RWPE1 (cell line): ENCODE measurements around the gene ZNF235.
"Not testable (repeated sequence)": the region's sequence is repeated elsewhere in the genome, so short reads cannot be mapped to it uniquely, and the experiment has no call there.

Experiments used
- CTCF ChIA-PET: fragments of 350-600 bp; sonication (Branson Sonifier 250); formaldehyde crosslinking; extraction: SDS; loops from one replicate; lab custom pipeline; 2021; lab: Yijun Ruan, JAX
- POLR2A ChIA-PET: fragments of 400-600 bp; formaldehyde crosslinking; extraction: SDS; loops from one replicate; lab custom pipeline; 2020; ENCODE audit warnings: antibody characterized with exemption; ENCODE audit not compliant: low non-redundant PET; lab: Yijun Ruan, JAX
- DNase-seq: peaks from one replicate; pipeline ENCODE4 v3.0.0; 2012; ENCODE audit warnings: low spot score
- H3K27ac ChIP-seq: fragments of 450-650 bp; 2 replicates; pipeline ENCODE4 v1.5.1; 2017
- TF ChIP-seq, protein P1 (sequence below): fragments of 450-650 bp; conservative IDR thresholded peaks from 2 replicates; pipeline ENCODE4 v1.5.1; 2017; ENCODE audit warnings: low read depth, mild to moderate bottlenecking

The ZNF235 gene

GRCh38 chr19:44304659-44305193, at the start of gene ZNF235:
ZNF235 (minus strand) TSS chr19:44305025; CDS start chr19:44303404, 1,621 bp downstream.
- CTCF ChIA-PET = interaction anchor here (0.7 kb wide), 1 partner anchor 1494 kb away, joined by 3 read pairs; no protein-coding TSS in a partner anchor
- TF ChIP-seq, protein P1, sequence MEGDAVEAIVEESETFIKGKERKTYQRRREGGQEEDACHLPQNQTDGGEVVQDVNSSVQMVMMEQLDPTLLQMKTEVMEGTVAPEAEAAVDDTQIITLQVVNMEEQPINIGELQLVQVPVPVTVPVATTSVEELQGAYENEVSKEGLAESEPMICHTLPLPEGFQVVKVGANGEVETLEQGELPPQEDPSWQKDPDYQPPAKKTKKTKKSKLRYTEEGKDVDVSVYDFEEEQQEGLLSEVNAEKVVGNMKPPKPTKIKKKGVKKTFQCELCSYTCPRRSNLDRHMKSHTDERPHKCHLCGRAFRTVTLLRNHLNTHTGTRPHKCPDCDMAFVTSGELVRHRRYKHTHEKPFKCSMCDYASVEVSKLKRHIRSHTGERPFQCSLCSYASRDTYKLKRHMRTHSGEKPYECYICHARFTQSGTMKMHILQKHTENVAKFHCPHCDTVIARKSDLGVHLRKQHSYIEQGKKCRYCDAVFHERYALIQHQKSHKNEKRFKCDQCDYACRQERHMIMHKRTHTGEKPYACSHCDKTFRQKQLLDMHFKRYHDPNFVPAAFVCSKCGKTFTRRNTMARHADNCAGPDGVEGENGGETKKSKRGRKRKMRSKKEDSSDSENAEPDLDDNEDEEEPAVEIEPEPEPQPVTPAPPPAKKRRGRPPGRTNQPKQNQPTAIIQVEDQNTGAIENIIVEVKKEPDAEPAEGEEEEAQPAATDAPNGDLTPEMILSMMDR = no peak

GRCh38 chr19:44346556-44346955, 41.7 kb upstream of the ZNF235 start:
- ChIA-PET CTCF (interaction anchor here (0.5 to 0.6 kb wide), 2 partner anchors 214 to 247 kb away, joined by 3 to 6 read pairs; no protein-coding TSS in a partner anchor), POLR2A (no interaction called here)
- no peak for DNase-seq
- no peak overlapping the region for H3K27ac ChIP-seq
- TF ChIP-seq, protein P1 = no peak

More at GRCh38 chr19:44304659-44305193, at the start of gene ZNF235:
- peak; percentile 95 for DNase-seq
- POLR2A ChIA-PET = no interaction called here
- H3K27ac ChIP-seq = peak within 1 kb of the TSS; percentile 84

- DNase-seq = no peak
- no peak overlapping the region for H3K27ac ChIP-seq
- TF ChIP-seq, protein P1 = no peak
- CTCF ChIA-PET = interaction anchor here (0.6 kb wide), 1 partner anchor 215 kb away, joined by 6 read pairs; no protein-coding TSS in a partner anchor
- POLR2A ChIA-PET = no interaction called here
Observed at GRCh38 chr19:44345959-44346358, 41.1 kb upstream of the ZNF235 start.

DNA sequence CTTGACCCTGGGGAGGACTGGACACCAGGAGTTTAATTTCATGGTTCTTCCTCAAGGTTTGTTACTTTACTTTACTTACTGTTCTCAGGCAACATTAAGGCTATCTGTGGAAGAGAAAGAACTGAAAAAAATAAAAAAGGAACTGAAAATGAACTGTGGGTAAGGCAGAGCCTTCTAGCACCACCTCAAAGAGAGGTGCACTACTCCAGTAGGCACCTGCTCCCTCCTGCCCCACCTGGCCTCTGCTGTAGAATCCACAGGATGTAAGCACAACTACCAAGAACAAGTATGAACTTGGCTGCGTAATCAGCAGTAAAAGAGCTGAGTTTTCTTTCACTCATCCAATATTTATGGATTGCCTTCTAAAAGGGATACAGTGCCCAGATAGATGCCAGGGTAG, 39.4 kb upstream of the ZNF235 start:
- TF ChIP-seq, protein P1 = no peak
- POLR2A ChIA-PET = no interaction called here
- DNase-seq = no peak
- H3K27ac ChIP-seq = no peak overlapping the region
- CTCF ChIA-PET = no interaction called here

DNA sequence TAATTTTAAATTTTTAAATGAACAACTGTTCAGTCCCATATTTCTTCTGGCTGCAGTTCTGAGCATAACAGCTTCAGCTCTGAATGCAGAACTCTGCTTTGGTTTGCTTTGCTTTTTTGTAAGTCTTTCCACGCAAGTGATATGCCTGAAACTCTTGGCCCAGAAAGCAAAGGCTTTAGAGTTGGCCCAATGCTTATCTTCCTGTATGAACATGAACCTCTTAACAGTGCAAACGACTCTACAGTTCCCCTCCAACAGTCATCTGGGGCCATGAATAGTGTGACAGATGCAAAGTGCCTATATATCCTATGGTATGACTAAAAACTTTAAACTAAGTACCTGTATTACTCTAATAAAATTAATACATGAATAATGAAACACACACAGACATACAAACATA, 37.0 kb upstream of the ZNF235 start:
- no peak for DNase-seq
- ChIA-PET POLR2A (no interaction called here), CTCF (interaction anchor here (0.7 kb wide), 1 partner anchor 170 kb away, joined by 3 read pairs; no protein-coding TSS in a partner anchor)
- H3K27ac ChIP-seq = no peak overlapping the region
- TF ChIP-seq, protein P1 = no peak

DNA sequence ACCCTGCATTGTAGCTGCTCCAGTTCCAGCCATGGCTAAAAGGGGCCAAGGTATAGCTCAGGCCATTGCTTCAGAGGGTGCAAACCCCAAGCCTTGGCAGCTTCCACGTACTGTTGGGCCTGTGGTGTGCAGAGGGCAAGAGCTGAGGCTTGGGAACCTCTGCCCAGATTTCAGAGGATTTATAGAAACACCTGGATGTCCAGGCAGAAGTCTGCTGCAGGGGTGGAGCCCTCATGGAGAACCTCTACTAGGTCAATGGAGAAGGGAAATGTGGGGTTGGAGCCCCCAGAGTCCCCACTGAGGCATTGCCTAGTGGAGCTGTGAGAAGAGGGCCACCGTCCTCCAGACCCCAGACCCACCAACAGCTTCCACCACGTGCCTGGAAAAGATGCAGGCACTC, 29.8 kb upstream of the ZNF235 start:
- H3K27ac ChIP-seq, CTCF ChIA-PET, POLR2A ChIA-PET, DNase-seq: not testable (repeated sequence)

DNA sequence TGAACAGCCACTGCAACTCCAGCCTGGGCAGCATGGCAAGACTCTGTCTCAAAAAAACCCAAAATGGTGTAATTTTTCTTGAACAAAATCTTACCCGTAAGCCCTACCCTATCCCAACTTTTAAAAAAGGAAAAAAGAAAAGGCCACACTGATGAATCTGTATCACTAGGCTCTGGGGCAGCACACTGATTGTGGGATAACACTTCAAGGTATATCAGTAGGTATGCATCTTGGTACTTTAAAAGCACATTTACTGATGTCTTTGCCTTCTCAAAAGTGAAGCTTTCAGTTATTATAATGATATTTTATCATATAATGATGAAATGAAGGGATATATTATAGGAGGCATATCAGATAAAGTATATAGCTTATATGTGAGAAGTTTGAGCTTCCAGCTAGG, 27.3 kb upstream of the ZNF235 start:
- ChIA-PET POLR2A (no interaction called here), CTCF (interaction anchor here (0.7 kb wide), 1 partner anchor 49 kb away, joined by 4 read pairs; no protein-coding TSS in a partner anchor)

More for the DNA sequence above, 27.3 kb upstream of the ZNF235 start:
- no peak for DNase-seq
- H3K27ac ChIP-seq = no peak overlapping the region
- TF ChIP-seq, protein P1 = no peak
